Lower leg skin (tissue), 4 donors: Measurements from ENCODE around the gene DHX38. TPM values are rescaled to one million over a fixed set of nuclear protein-coding genes. Genes with fewer than 3 reads are reported as not detected.
A peak's percentile ranks its signal among the peaks of the same experiment; 100 is the strongest.

ENCODE experiments used
- DNase-seq, 2 donors: peaks; one replicate each; pipeline ENCODE4 v3.0.0-alpha.2; 2019; ENCODE audit warnings: low spot score in 2 of 2
- H3K4me3 ChIP-seq: fragments of 200-600 bp; sonication (generic); 2 replicates; pipeline ENCODE4 v1.5.1; 2017; ENCODE audit warnings: mild to moderate bottlenecking, low read depth; ENCODE audit not compliant: poor library complexity, severe bottlenecking
- CTCF ChIP-seq, 3 donors: fragments of 450-650 bp; IDR thresholded peaks; one replicate each; pipeline ENCODE4 v1.5.1; 2016; ENCODE audit warnings: antibody characterized with exemption in 3 of 3, mild to moderate bottlenecking in 3 of 3, moderate library complexity in 2 of 3
- POLR2A ChIP-seq, 2 donors: fragments of 450-650 bp; IDR thresholded peaks; one replicate each; pipeline ENCODE4 v1.6.1; 2016 to 2017; ENCODE audit warnings: antibody characterized with exemption in 2 of 2, mild to moderate bottlenecking in 1 of 2, moderate library complexity in 1 of 2
- WGBS, 2 donors: methylation state at CpG; one replicate each; pipeline ENCODE4 v1.1.5; 2018; 5-methylcytosine and 5-hydroxymethylcytosine counted together
- intact Hi-C: fragments of 100-400 bp; cut with DNase I; formaldehyde crosslinking; loops from one replicate; pipeline ENCODE4 v1.15.0; 2023; ENCODE audit warnings: low total_unique reads
- total RNA-seq, 4 donors: library from RNA; depleted of rRNA; stranded (reverse); fragments of >200 nt; gene quantifications; one replicate each; pipeline ENCODE4 v1.1.0, GENCODE V29; 2016

DHX38 gene
- total RNA-seq, 4 donors from 2014 or later: 47.1 to 93.4 (median 51.2) TPM

- 79 to 80% methylated on average over 15 of the region's 15 CpGs for WGBS, 2 donors
- no peak overlapping the region for H3K4me3 ChIP-seq
- intact Hi-C loops: no loop called here
Observed at GRCh38 chr16:72098936-72099335, 5.3 kb downstream of the DHX38 start.

GRCh38 chr16:72099377-72099818, 5.8 kb downstream of the DHX38 start:
- TF ChIP-seq CTCF (IDR thresholded peaks at IDR 0.05): no peak
- no peak for TF ChIP-seq POLR2A (IDR thresholded peaks at IDR 0.05)
- intact Hi-C loops: no loop called here
- DNase-seq: no peak
- 69 to 73% methylated on average over 12 of the region's 12 CpGs for WGBS, 2 donors
- no peak overlapping the region for H3K4me3 ChIP-seq

More at GRCh38 chr16:72098936-72099335, 5.3 kb downstream of the DHX38 start:
- no peak for TF ChIP-seq POLR2A (IDR thresholded peaks at IDR 0.05)
- no peak for TF ChIP-seq CTCF (IDR thresholded peaks at IDR 0.05)
- no peak for DNase-seq

GRCh38 chr16:72101195-72101594, 7.5 kb downstream of the DHX38 start:
- 89 to 91% methylated on average over 10 of the region's 10 CpGs for WGBS, 2 donors
- TF ChIP-seq CTCF (IDR thresholded peaks at IDR 0.05) (no peak), POLR2A (IDR thresholded peaks at IDR 0.05) (no peak)
- DNase-seq: no peak
- intact Hi-C loops: no loop called here
- no peak overlapping the region for H3K4me3 ChIP-seq

- 95 to 100% methylated on average over 7 to 9 of the region's 9 CpGs for WGBS, 2 donors
- H3K4me3 ChIP-seq: no peak overlapping the region
- peak in 1 of 2 donors; percentile 74 for DNase-seq
- intact Hi-C loops: no loop called here
- no peak for TF ChIP-seq POLR2A (IDR thresholded peaks at IDR 0.05)
- TF ChIP-seq CTCF (IDR thresholded peaks at IDR 0.05): no peak
Observed at GRCh38 chr16:72104905-72105304, 11.3 kb downstream of the DHX38 start.

- TF ChIP-seq POLR2A (IDR thresholded peaks at IDR 0.05) (no peak), CTCF (IDR thresholded peaks at IDR 0.05) (no peak)
- peak in 1 of 2 donors; percentile 71 for DNase-seq
- no peak overlapping the region for H3K4me3 ChIP-seq
- WGBS, 2 donors: 96 to 97% methylated on average over 12 of the region's 12 CpGs
- intact Hi-C loops: no loop called here
Observed at GRCh38 chr16:72105978-72106377, 12.3 kb downstream of the DHX38 start.

GRCh38 chr16:72107371-72107770, 13.7 kb downstream of the DHX38 start:
- 97% methylated on average over 17 of the region's 17 CpGs for WGBS, 2 donors
- H3K4me3 ChIP-seq: no peak overlapping the region
- DNase-seq: peak in 1 of 2 donors; percentile 68
- intact Hi-C loops: no loop called here
- TF ChIP-seq CTCF (IDR thresholded peaks at IDR 0.05): no peak
- TF ChIP-seq POLR2A (IDR thresholded peaks at IDR 0.05): no peak
